Tibial nerve (tissue), 3 donors: Measurements from ENCODE around the gene TPP2.

Source experiments
- CTCF ChIP-seq, 5 experiments: fragments of 200-600 bp in 3 of 5; fragments of 450-650 bp in 2 of 5; sonication (generic) in 3 of 5; IDR thresholded peaks; one replicate each; pipeline ENCODE4 v1.5.1; 2016 to 2019; ENCODE audit warnings: antibody characterized with exemption in 5 of 5, mild to moderate bottlenecking in 3 of 5, moderate library complexity in 2 of 5
- POLR2A ChIP-seq, 2 donors: fragments of 450-650 bp; IDR thresholded peaks; one replicate each; pipeline ENCODE4 v1.6.1; 2017; ENCODE audit warnings: antibody characterized with exemption in 2 of 2, mild to moderate bottlenecking in 2 of 2, moderate library complexity in 2 of 2

GRCh38 chr13:102693250-102693649, 96.5 kb downstream of the TPP2 start:
- TF ChIP-seq CTCF (IDR thresholded peaks at IDR 0.05) (no peak), POLR2A (IDR thresholded peaks at IDR 0.05) (no peak)
